GM18502 (cell line): Measurements from ENCODE around the gene MAN2B2.
"Not testable (repeated sequence)": the region's sequence is repeated elsewhere in the genome, so short reads cannot be mapped to it uniquely, and the experiment has no call there.

Source experiments
- ATAC-seq: cut with Tn5 transposase; IDR thresholded peaks from one replicate; pipeline ENCODE4 v1.9.1; 2021; ENCODE audit warnings: mild to moderate bottlenecking; ENCODE audit not compliant: unreplicated experiment, poor library complexity

Gene MAN2B2

DNA sequence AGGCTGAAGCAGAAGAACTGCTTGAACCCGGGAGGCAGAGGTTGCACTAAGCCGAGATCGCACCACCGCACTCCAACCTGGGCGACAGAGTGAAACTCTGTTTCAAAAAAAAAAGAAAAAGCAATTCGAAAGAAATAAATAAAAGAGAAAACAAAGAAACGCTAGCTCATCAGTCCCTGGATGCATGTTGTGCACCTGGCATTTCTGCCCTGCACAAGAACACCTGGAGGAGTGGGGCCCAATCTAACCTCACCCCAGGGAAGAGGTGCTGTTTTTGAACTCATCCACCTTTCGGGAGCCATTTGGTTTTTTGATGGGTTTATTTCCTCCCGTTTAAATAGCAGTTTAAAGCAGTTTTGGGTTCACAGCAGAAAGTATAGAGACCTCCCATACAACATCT lies 59.8 kb downstream of the MAN2B2 start:
- ATAC-seq, result no peak

DNA sequence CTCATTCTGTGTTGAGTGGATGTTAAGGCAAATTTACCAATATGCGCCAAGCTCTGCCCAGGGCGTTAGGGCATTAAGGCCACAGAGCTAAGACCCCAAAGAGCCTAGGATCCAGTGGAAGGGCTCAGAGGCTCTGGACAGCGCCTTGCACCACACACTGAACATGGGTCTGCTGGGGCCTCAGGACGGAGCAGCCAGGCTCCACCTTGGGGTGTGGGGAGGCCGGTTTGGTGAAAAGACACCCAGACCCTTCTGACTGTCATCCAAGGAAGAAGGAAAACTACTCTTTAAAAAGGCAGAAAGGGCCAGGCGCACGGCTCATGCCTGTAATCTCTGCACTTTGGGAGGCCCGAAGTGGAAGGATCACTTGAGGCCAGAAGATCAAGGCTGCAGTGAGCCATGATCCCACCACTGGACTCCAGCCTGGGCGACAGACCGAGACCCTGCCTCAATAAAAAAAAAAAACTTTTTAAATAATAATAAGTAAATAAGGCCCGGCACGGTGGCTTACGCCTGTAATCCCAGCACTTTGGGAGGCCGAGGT lies 64.2 kb downstream of the MAN2B2 start:
- no peak for ATAC-seq

DNA sequence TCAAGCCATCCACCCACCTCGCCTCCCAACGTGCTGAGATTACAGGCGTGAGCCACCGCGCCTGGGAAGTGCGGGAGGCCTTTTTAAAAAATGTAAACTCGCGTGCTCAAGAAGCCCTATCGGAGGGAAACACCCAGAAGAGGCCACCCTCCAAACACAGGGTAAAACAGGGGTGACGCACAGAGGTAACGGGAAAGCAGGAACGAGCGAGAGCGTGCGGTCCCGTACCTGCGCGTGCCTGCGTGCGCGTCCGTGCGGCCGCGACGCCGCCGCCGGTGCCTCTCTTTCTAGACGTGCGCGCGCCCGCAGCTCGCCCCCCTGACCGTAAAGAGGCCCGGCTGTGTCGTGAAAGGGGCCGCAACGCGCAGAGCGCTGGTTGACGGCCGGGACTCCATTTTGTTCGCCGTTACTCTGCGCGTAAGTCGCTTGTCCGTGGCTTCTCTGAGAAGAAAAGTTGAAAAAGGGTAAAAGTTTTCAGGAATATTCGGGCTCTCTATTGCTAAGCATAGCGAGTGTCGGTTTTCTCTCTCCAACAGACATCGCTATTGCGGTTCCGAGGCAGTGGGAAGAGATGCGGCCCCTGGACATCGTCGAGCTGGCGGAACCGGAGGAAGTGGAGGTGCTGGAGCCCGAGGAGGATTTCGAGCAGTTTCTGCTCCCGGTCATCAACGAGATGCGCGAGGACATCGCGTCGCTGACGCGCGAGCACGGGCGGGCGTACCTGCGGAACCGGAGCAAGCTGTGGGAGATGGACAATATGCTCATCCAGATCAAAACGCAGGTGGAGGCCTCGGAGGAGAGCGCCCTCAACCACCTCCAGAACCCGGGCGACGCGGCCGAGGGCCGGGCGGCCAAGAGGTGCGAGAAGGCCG lies 65.5 kb downstream of the MAN2B2 start, which contains the start of gene MRFAP1:
Gene MRFAP1 (plus strand): TSS at position 394 of the 872 bp plus-strand sequence. CDS start 178 bp downstream, at position 572.
- peak; percentile 92 for ATAC-seq

DNA sequence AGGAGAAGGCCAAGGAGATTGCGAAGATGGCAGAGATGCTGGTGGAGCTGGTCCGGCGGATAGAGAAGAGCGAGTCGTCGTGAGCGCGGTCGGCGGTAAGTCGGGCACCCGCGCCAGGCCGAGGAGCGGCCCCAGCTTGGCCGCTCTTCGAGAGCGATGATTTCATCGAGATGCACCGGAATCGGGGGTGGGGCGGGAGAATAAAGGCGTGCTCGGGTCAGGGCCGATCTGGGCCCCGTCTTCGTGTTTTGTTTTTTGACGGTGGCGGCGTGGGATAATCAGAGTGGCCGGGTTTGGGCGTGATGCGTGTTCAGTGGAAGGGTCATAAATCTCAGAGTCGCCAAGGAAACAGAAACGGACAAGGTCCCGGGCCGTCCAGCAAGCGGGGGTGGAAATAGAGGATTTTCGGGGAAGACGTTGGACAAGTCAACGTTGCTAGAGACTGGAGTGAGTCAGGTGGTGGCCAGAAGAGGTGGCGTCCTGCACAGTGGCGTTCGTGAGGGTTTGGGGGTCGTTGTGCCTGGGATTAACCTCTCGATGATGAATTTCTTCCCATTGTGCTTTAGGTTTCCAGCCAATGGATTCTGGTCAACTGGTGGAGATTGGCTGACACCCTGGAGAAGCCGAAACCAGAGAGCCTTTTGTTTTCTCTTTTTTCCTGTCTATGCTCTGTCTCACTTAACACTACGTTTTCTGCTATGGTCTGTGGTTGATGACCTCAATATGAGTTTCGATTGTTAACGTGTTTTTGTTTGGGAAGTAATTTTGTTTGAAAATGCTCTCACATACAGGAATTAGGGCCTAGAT lies 66.4 kb downstream of the MAN2B2 start:
- peak; percentile 33 for ATAC-seq

DNA sequence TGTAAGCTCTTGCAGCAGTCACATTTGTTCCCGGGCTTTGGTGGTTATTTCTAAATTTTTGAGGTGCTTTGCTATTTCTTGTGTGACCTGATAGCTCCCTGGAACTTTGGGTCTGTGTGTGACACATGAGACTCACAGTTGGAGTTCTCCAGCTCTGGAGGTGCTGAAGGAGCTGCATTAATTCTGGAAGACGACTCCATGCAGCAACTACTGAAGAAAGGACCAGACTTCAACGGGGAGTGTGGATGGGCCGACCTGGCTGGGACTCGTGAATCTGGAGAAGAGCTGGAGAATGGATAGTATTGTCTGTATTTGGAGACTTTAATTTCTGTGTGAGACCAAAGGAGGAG lies 67.0 kb downstream of the MAN2B2 start:
- no peak for ATAC-seq

DNA sequence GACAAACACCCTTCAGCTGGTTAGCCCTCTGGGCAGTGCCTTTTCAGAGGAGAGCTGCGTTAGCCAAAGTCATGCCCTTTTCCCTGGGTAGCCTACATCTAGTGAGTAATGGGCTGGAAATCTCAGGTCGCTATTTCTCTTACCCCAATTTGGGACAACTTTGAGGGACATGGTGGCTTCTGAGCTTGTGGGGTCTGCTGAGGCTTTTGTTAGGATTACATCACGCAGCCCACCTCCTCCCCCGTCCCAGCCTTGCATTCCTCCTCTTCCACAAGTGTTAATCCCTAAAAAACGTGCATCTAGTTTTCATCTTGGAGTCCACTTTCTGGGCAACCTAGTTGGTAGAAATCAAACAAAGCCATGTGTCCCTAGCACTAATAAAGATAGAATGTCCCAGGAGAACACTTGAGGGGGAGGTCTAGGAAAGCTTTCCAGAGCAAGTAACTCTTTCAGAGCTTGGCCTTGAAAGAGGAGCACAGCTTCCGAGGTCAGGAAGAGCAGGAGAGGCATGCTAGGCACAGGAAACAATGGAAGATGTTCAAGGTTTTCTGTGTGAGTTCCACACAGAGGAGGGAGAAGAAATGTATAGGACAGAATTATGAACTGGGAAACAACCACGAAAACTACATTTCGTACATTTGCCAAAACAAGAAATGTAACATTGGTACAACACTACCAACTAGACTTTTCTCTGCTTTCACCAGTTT lies 68.3 kb downstream of the MAN2B2 start:
- ATAC-seq, result no peak

DNA sequence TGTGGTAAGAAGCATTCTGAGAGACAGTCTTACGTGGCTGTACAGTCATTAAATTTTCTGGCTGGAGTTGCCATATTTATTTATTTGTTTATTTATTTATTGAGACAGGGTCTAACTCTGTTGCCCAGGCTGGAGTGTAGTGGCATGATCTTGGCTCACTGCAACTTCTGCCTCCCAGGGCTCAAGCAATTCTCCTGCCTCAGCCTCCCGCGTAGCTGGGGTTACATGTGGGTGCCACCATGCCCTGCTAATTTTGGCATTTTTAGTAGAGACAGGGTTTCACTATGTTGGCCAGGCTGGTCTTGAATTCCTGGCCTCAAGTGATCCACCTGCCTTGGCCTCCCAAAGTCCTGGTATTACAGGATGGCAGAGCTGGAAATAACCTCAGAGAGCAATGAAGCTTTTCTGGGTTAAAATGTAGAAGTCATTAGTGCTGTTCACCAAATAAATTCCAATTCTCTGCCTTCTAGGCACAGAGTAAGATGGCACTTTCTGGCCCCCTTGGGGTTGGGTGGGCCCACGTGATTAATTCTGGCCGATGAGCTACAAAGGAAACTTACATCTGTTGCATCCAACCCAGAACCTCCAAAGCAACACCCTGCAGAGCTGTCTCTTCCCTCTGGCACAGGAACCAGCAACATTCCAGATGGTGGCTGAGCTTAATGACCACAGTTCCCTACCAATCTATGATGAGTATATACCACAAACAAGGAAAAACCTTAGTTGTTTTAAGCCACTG lies 70.0 kb downstream of the MAN2B2 start:
- ATAC-seq, result no peak

DNA sequence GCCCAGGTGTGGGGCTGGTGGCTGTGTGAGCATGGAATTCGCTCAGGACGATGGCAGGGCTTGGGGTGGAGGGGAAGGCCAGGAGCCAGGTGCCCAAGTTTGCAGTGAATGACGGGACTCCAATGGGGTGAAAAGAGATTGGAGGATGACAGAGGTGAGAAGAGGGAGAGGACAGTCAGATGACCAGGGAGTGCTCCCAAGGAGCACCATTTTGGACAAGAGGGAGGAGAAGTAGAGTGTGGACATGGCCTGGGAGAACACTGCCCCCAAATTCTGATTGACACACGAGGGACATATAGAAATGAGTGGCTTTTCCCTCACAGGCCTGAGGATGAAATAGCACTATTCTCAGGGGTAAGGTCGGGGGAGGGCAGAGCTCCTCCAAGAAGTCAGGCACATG lies 72.2 kb downstream of the MAN2B2 start:
- ATAC-seq, result no peak

DNA sequence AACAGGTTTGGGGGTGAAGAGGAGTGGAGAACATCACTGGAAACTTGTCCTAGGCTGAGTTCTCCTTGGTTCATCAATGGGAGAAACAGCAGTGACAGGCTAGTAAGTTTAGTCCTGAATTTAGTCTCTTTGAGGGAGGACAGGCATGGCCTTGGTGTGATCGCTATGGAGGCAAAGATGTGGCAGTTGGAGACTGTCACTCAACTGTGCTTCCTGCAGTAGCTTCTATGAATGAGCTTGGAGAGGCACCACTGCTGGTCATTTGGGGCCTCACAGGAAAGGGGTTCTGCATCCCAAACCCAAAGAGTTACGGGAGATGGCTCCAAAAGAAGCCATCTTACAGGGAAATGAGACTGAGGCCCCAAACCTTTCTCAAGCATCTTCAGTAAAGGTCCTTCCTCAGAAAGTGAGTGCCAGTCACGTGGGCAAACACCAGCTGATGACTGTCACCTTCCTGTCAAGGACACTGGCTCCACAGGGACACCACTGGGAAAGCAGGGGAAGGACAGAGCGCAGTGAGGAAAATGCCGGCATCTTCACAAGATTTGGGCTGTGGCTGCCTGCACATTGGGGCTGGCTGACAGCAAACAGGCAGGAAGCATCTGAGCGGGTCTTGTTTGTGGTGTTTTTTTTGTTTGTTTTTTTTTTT lies 72.7 kb downstream of the MAN2B2 start:
- no peak for ATAC-seq

DNA sequence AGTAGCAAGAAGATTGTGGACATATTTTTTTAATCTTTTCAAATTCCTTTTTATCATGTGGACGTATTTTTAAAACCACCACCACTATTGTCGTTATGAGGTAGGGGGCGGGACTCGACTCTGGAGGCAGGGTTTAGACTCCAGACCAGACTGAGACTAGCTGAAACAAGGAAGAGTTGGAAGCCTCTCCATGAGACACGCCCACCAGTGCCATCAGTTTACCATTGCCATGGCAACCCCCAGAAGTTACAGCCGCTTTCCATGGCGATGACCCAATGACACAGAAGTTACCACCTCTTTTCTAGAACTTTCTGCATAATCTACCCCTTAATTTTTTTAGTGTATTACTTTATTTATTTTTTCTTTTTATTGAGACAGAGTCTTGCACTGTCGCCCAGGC lies 74.2 kb downstream of the MAN2B2 start:
- no peak for ATAC-seq

DNA sequence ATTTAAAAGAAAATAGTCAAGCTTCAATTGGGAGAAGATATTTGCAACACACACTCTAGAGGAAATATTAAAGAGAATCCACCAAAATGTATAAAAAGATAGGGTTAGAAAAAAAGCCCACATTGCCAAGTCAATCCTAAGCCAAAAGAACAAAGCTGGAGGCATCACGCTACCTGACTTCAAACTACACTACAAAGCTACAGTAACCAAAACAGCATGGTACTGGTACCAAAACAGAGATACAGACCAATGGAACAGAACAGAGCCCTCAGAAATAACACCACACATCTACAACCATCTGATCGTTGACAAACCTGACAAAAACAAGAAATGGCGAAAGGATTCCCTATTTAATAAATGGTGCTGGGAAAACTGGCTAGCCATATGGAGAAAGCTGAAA lies 79.2 kb downstream of the MAN2B2 start:
- ATAC-seq, result not testable (repeated sequence)

DNA sequence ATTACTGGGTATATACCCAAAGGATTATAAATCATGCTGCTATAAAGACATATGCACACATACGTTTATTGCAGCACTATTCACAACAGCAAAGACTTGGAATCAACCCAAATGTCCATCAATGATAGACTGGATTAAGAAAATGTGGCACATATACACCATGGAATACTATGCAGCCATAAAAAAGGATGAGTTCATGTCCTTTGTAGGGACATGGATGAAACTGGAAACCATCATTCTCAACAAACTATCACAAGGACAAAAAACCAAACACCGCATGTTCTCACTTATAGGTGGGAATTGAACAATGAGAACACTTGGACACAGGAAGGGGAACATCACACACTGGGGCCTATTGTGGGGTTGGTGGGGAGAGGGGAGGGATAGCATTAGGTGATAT lies 80.3 kb downstream of the MAN2B2 start:
- not testable (repeated sequence) for ATAC-seq

DNA sequence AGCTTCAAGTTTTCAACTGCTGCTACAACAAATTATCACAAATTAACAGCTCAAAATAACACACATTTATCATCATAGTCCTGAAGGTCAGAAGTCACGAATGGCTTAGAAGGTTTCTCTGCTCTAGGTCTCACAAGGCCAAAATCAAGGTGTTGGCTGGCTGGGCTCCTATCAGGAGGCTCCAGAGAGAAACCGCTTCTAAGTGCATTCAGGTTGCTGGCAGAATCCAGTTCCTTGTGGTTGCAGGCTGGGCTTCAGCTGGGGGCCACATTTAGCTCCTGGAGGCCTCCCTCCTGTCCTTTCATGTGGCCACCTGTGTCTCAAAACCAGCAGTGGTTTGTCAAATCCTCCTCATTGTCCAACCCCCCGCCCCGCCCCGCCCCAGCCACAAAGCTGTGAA lies 80.9 kb downstream of the MAN2B2 start:
- no peak for ATAC-seq

DNA sequence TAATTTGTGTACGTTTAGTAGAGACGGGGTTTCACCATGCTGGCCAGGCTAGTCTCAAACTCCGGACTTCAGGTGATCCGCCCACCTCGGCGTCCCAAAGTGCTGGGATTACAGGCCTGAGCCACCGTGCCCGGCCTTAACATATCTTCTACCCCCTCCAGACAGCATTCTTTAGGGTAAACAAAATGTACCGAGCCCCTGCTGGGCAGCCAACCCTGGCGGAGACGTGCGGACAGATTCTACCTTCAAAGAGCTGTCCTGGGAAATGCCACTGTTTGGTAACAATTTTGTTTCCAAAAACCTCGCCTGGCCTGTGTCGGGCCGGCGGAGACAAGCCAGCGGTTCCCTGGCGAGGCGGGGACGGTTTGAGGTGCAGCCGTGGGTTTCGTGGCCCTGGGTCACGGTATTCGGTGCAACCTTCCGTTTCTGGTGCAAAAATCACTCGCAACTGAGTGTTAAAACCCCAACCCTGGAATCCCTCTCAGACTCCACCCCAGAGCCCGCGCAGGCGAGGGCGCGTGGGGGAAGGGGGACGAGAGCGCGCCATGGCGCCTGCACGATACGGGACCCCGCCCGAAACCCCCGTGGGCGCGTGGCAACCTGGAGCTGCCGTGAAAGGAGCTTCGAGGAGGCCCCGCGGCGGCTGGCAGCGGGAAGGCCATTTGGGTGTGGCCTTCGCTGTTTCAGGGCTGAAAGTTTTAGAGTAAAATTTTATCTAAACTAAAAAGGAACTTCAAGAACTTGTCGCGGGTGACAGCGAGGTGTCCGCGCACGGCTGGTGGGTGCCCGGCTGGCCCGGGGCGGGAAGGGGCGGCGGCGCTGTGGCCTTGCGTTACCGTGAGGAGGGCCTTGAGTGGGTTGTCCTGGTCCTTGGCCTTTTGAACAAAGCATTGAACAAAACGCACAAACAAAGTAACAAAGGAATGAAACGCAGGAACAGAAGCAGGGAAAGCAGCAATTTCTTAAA lies 82.5 kb downstream of the MAN2B2 start:
- ATAC-seq, result no peak

DNA sequence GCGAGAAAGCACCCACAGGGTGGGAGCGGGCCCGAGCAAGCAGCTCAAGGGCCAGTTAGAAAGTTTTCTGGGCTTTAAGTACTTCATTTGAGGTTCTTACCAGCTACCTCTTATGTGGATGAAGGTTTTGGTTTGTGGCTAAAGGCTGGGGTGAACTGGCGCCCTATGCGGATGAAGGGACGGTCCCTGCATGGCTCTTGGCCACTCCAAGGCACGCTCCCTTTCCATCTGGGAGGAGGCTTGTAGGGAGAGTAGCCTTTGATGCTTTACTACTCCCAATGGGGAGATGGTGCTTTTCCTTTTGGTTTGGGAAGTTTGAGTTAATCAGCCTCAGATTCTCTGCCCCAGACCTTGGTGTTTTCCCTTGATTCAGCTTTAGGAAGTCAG lies 83.2 kb downstream of the MAN2B2 start:
- ATAC-seq, result no peak

DNA sequence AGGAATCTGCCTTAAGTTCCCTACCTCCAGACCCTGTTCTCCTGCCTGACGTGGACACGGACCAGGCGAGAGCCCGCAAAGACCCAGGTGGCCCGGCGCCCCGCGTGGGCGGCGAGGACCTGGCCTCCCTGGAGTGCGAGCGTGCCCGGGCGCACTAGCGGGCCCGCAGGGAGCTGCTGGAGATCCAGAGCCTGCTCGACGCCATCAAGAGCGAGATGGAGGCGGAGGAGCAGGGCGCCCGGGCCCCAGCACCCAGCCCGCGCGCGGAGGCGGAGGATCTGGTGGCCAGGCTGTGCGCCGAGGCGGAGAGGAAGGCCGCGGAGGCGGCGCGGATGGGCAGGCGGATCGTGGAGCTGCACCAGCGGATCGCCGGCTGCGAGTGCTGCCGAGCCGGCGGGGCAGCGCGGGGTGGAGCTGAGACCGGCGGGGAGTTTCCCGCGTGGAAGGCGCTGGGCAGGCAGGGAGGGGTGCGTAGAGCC lies 83.6 kb downstream of the MAN2B2 start:
- ATAC-seq, result no peak

DNA sequence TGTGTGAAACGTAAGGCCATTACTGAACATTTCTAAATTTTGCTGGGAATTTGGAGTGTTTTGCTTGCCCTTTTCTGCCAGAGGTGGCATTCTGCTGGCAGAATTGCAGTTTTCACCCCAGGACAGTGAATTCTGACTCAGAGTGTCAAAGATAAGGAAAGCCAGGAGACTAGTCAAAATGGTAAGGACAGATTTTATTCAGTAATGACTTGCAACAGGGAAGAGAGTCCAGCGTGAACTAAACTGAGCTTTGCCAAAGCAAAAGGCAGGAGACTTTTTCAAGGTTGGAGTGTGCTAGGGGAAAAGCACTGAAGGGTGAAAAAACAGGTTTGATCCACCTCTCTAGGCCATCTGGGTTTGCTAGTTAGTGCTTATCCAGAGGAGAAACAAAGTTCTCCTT lies 84.9 kb downstream of the MAN2B2 start:
- ATAC-seq, result no peak

DNA sequence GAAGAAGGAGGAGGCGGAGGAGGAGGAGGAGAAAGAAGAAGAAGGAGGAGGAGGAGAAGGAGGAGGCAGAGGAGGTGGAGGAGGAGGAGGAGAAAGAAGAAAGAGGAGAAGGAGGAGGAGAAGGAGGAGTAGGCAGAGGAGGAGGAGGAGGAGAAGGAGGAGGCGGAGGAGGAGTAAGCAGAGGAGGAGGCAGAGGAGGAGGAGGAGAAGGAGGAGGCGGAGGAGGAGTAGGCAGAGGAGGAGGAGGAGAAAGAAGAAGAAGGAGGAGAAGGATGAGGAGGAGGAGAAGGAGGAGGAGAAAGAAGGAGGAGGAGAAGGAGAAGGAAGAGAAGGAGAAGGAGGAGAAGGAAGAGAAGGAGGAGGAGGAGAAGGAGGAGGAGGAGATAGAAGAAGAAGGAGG lies 85.4 kb downstream of the MAN2B2 start:
- no peak for ATAC-seq
